ENCODE measurements around the gene MEIOSIN. TPM values are rescaled to one million over a fixed set of nuclear protein-coding genes. Genes with fewer than 3 reads are reported as not detected.
"Not testable (repeated sequence)": the region's sequence is repeated elsewhere in the genome, so short reads cannot be mapped to it uniquely, and the experiment has no call there.

Gene MEIOSIN
- total RNA-seq, 1 donor from 2014 or later, result not detected

DNA sequence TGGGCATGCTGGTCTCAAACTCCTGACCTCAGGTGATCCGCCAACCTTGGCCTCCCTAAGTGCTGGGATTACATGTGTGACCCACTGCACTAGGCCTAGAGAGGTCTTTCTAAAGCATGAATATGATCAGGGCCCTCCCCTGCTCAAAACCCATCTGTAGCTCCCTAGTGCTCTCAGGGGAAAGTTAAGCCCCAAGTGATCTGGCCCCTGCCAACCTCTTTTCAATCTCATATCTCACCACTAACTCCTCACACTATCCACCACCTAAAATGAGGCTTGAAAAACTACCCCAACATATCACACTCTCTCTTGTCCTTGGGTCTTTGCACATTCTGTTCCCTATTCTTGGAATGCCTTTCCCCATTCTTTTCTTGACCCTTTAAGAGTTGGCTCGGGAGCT, 61.4 kb downstream of the MEIOSIN start:
- DNase-seq (ENCODE audit: low read depth), result no peak
- no peak overlapping the region for H3K4me3 ChIP-seq (ENCODE audit: low read depth, low read length)
- TF ChIP-seq, protein P1, sequence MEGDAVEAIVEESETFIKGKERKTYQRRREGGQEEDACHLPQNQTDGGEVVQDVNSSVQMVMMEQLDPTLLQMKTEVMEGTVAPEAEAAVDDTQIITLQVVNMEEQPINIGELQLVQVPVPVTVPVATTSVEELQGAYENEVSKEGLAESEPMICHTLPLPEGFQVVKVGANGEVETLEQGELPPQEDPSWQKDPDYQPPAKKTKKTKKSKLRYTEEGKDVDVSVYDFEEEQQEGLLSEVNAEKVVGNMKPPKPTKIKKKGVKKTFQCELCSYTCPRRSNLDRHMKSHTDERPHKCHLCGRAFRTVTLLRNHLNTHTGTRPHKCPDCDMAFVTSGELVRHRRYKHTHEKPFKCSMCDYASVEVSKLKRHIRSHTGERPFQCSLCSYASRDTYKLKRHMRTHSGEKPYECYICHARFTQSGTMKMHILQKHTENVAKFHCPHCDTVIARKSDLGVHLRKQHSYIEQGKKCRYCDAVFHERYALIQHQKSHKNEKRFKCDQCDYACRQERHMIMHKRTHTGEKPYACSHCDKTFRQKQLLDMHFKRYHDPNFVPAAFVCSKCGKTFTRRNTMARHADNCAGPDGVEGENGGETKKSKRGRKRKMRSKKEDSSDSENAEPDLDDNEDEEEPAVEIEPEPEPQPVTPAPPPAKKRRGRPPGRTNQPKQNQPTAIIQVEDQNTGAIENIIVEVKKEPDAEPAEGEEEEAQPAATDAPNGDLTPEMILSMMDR (conservative IDR thresholded peaks at IDR 0.05; ENCODE audit: low read depth, low read length), result no peak

DNA sequence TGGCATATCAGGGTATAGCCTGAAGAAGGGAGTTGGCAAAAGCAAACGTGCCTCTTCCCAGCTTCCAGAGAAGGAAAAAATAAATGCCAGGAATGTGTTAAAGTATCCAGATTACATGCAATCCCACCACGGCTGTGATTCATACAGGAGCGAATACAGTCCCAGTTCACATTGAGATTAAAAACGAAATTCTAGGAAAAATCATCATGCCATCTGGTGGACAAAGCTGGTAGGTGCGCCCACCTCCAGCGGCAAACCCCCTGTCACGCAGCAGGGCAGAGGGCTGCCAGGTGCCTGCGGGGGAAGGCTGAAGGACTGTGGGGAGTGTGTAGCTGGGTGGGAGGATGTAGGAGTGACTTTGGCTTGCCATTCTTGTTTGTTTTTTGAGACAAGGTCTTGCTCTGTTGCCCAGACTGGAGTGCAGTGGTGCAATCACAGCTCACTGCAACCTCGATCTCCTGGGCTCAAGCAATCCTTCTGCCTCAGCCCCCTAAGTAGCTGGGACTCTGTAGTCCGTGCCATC, 65.8 kb downstream of the MEIOSIN start:
- TF ChIP-seq, protein P1 (conservative IDR thresholded peaks at IDR 0.05; ENCODE audit: low read depth, low read length), result peak; percentile 74
- no peak for DNase-seq (ENCODE audit: low read depth)
- H3K4me3 ChIP-seq (ENCODE audit: low read depth, low read length), result no peak overlapping the region

DNA sequence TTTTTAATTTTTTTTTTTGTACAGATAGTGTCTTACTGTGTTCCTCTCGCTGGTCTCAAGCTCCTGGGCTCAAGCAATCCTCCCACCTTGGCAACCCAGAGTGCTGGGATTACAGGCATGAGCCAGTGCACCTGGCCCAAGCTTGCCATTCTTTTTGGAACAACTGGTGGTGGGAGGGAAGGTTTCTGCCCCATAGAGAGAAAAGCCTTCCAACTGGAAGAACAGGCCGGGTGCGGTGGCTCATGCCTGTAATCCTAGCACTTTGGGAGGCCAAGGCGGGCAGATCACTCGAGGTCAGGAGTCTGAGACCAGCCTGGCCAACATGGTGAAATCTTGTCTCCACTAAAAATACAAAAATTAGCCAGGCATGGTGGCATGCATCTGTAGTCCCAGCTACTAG, 66.3 kb downstream of the MEIOSIN start:
- H3K4me3 ChIP-seq (ENCODE audit: low read depth, low read length); DNase-seq (ENCODE audit: low read depth): not testable (repeated sequence)

DNA sequence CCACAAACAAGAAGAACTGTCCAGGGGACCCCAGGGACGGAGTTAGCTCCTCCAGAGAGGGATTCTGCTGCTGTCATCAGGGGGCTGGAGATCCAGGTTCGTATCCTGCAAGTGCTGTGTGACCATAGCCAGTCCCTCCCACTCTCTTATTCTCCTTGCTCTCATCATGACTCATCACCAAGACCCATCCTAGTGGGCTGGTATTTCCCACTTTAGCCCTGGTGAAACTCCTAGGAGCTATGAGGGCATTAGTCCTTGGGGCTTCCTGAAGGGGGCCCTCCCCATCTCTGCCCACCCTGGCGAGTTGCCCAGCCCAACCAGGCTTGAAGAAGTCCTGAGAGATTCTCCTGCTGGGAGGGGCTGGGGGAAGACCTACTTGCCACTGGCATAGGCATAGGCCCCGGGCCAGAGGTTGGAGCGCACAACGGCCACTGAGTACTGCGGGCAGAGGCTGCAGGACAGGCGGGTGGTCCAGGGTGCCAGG, 66.9 kb downstream of the MEIOSIN start:
- no peak overlapping the region for H3K4me3 ChIP-seq (ENCODE audit: low read depth, low read length)
- TF ChIP-seq, protein P1 (conservative IDR thresholded peaks at IDR 0.05; ENCODE audit: low read depth, low read length), result no peak
- no peak for DNase-seq (ENCODE audit: low read depth)

DNA sequence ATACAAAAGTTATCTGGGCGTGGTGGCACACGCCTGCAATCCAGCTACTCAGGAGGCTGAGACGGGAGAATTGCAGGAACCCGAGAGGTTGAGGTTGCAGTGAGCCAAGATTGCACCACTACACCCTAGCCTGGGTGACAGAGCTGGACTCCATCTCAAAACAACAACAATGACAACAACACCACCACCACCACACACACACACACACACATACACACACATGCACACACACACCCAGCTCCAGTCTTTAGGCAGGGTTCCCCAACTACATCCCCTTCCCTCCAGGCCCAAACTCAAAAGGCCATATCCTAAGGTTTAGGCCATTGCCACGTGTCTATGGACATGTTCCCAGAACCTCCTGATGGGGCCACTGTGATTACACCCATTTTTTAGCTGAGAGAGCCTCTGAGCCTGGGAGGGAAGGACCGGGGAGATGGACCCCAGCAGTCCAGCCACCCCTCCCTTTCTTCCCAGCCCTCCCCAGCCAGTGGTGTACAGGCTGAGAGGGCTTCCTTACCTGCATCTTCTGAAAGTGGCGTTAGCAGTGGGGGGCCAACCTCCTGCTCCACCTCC, 68.5 kb downstream of the MEIOSIN start:
- no peak overlapping the region for H3K4me3 ChIP-seq (ENCODE audit: low read depth, low read length)
- TF ChIP-seq, protein P1 (conservative IDR thresholded peaks at IDR 0.05; ENCODE audit: low read depth, low read length), result no peak
- DNase-seq (ENCODE audit: low read depth), result no peak

DNA sequence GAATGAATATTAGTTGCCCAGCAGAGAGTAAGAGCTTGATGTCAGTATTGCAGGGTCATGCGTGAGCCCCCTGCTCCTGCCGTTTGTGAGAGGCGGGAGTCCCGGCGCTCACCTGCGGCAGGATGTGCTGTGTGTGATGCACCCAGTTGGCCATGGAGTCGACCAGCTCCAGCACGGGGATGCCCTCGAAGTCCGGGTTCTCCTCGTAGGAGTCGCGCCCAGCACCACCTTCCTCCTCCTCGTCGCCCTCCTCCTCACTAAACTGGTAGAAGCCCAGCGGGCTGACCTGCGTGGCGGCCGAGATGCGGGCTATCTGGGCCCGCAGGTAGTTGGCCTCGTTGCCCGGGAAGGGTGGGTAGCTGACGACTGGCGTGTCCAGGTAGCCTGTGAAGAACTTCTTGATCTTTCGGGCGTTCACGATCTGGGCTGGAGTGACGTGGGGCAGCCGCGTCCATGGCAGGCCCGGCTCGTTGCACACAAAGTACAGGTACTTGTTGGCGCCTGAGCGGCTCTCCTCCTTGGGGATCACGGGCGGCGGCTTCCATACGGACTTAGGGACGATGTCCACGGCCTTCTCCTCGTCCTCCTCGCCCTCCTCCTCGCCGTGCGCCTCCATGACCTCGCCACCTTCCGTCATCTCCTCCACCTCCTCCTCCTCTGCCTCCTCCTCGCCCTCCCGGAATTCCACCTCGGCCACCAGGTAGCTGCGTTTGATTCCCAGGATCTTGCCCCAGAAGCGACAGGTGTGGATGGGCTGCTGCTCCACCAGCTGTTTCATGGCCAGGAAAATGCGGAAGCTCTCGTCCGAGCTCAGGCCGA, 71.1 kb downstream of the MEIOSIN start:
- H3K4me3 ChIP-seq (ENCODE audit: low read depth, low read length), result no peak overlapping the region
- TF ChIP-seq, protein P1 (conservative IDR thresholded peaks at IDR 0.05; ENCODE audit: low read depth, low read length), result no peak
- no peak for DNase-seq (ENCODE audit: low read depth)

DNA sequence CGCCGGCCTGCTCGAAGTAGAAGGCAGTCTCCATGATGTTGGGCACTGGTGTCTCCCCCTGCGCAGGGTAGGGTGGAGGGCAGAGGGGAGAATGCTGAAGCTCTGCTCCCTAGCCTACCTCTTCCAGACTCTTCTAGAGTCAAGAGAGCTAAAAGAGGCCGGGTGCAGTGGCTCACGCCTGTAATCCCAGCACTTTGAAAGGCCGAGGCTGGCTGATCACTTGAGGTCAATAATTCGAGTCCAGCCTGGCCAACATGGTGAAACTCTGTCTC, 71.7 kb downstream of the MEIOSIN start:
- TF ChIP-seq, protein P1 (conservative IDR thresholded peaks at IDR 0.05; ENCODE audit: low read depth, low read length), result no peak
- DNase-seq (ENCODE audit: low read depth), result no peak
- no peak overlapping the region for H3K4me3 ChIP-seq (ENCODE audit: low read depth, low read length)

Measured in epithelial cell of proximal tubule (primary cell).